ENCODE data around the gene SEMA4G. TPM values are rescaled to one million over a fixed set of nuclear protein-coding genes. Genes with fewer than 3 reads are reported as not detected.

The SEMA4G gene
- polyA plus RNA-seq, 1 donor from 2014 or later: 1.7 TPM

- TF ChIP-seq SMC3 (conservative IDR thresholded peaks at IDR 0.05; ENCODE audit: poor library complexity) (no peak), POLR2AphosphoS5 (IDR thresholded peaks at IDR 0.05) (no peak), REST (IDR thresholded peaks at IDR 0.05; ENCODE audit: borderline replicate concordance) (no peak), EP300 (conservative IDR thresholded peaks at IDR 0.05; ENCODE audit: poor library complexity, severe bottlenecking) (no peak), RAD21 (conservative IDR thresholded peaks at IDR 0.05) (no peak), TAF1 (IDR thresholded peaks at IDR 0.05; ENCODE audit: low read depth) (no peak), CTCF (IDR thresholded peaks at IDR 0.05; ENCODE audit: poor library complexity, severe bottlenecking) (no peak), MXI1 (conservative IDR thresholded peaks at IDR 0.05; ENCODE audit: poor library complexity, severe bottlenecking) (no peak), EZH2 (IDR thresholded peaks at IDR 0.05; ENCODE audit: borderline replicate concordance, insufficient read depth, low read length, poor library complexity, severe bottlenecking) (no peak)
- Histone ChIP-seq H3K4me3 (ENCODE audit: low read length) (no peak overlapping the region), H3K4me2 (ENCODE audit: low read length) (no peak overlapping the region), H2AFZ (ENCODE audit: low read depth, low read length) (no peak overlapping the region), H3K9me3 (ENCODE audit: low read length) (no peaks in the 10 kb centered on the region), H3K79me2 (replicated peaks; ENCODE audit: insufficient read depth, low read length) (no peaks in the 10 kb centered on the region), H3F3A (ENCODE audit: insufficient read depth, low read length, poor library complexity, severe bottlenecking) (no peaks in the 10 kb centered on the region), H3K36me3 (ENCODE audit: insufficient read depth, low read length) (no peaks in the 10 kb centered on the region), H3K27me3 (ENCODE audit: insufficient read depth, low read depth, low read length) (peaks cover 53% of the 10 kb centered on the region), H3K27ac (ENCODE audit: low read length) (no peak overlapping the region), H3K9ac (ENCODE audit: low read length) (no peak overlapping the region), H4K20me1 (ENCODE audit: insufficient read depth) (no peaks in the 10 kb centered on the region), H3K9me2 (ENCODE audit: insufficient read depth, low read length) (no peaks in the 10 kb centered on the region)
Measured at GRCh38 chr10:101015582-101015973, 46.3 kb downstream of the SEMA4G start.

- Histone ChIP-seq H2AFZ (ENCODE audit: low read depth, low read length) (no peak overlapping the region), H4K20me1 (ENCODE audit: insufficient read depth) (no peaks in the 10 kb centered on the region), H3K36me3 (ENCODE audit: insufficient read depth, low read length) (no peaks in the 10 kb centered on the region), H3K27me3 (ENCODE audit: insufficient read depth, low read depth, low read length) (peaks cover 55% of the 10 kb centered on the region), H3K9me3 (ENCODE audit: low read length) (no peaks in the 10 kb centered on the region), H3K27ac (ENCODE audit: low read length) (no peak overlapping the region), H3F3A (ENCODE audit: insufficient read depth, low read length, poor library complexity, severe bottlenecking) (no peaks in the 10 kb centered on the region), H3K79me2 (replicated peaks; ENCODE audit: insufficient read depth, low read length) (no peaks in the 10 kb centered on the region), H3K4me3 (ENCODE audit: low read length) (no peak overlapping the region), H3K9ac (ENCODE audit: low read length) (no peak overlapping the region), H3K9me2 (ENCODE audit: insufficient read depth, low read length) (no peaks in the 10 kb centered on the region), H3K4me2 (ENCODE audit: low read length) (no peak overlapping the region)
- no peak for TF ChIP-seq TAF1 (IDR thresholded peaks at IDR 0.05; ENCODE audit: low read depth)
- no peak for TF ChIP-seq MXI1 (conservative IDR thresholded peaks at IDR 0.05; ENCODE audit: poor library complexity, severe bottlenecking)
- TF ChIP-seq REST (IDR thresholded peaks at IDR 0.05; ENCODE audit: borderline replicate concordance): no peak
- TF ChIP-seq RAD21 (conservative IDR thresholded peaks at IDR 0.05): no peak
- no peak for TF ChIP-seq EZH2 (IDR thresholded peaks at IDR 0.05; ENCODE audit: borderline replicate concordance, insufficient read depth, low read length, poor library complexity, severe bottlenecking)
- no peak for TF ChIP-seq POLR2AphosphoS5 (IDR thresholded peaks at IDR 0.05)
- no peak for TF ChIP-seq CTCF (IDR thresholded peaks at IDR 0.05; ENCODE audit: poor library complexity, severe bottlenecking)
- no peak for TF ChIP-seq SMC3 (conservative IDR thresholded peaks at IDR 0.05; ENCODE audit: poor library complexity)
Measured at GRCh38 chr10:101016814-101017213, 47.5 kb downstream of the SEMA4G start.
